ENCODE results near the gene CBX7. TPM values are rescaled to one million over a fixed set of nuclear protein-coding genes. Genes with fewer than 3 reads are reported as not detected.
A peak's percentile ranks its signal among the peaks of the same experiment; 100 is the strongest.

The CBX7 gene
- total RNA-seq, 4 donors from 2014 or later: 189 to 264 (median 206) TPM

- H3K9me3 ChIP-seq: peaks cover 0 to 10% (median 0%) of the 10 kb centered on the region in 4 donors
- no peak for DNase-seq (ENCODE audit: low spot score in 2 of 2)
- H3K4me3 ChIP-seq: no peak overlapping the region
- H3K27me3 ChIP-seq: no peaks in the 10 kb centered on the region
- TF ChIP-seq EP300 (IDR thresholded peaks at IDR 0.05) (no peak), CTCF (IDR thresholded peaks at IDR 0.05) (no peak), POLR2A (IDR thresholded peaks at IDR 0.05) (no peak)
- no peak overlapping the region for H3K27ac ChIP-seq
- H3K4me1 ChIP-seq: peaks cover 0 to 61% (median 10%) of the 10 kb centered on the region in 4 donors
- H3K36me3 ChIP-seq: no peaks in the 10 kb centered on the region
- 87 to 98% methylated on average over 8 of the region's 8 CpGs for WGBS, 2 donors
Measured at GRCh38 chr22:39181356-39181755, 28.9 kb upstream of the CBX7 start.

GRCh38 chr22:39179841-39180335 lies 27.4 kb upstream of the CBX7 start:
- Histone ChIP-seq H3K27me3 (no peaks in the 10 kb centered on the region), H3K4me1 (peaks cover under 1 to 63% (median 22%) of the 10 kb centered on the region in 4 donors), H3K27ac (peak overlapping the region in 2 of 4 donors; percentile 62 to 92), H3K36me3 (no peaks in the 10 kb centered on the region), H3K4me3 (no peak overlapping the region), H3K9me3 (peaks cover 0 to 10% (median 0%) of the 10 kb centered on the region in 4 donors)
- DNase-seq (ENCODE audit: low spot score in 2 of 2): no peak
- 68% methylated on average over 21 of the region's 21 CpGs for WGBS, 2 donors
- TF ChIP-seq POLR2A (IDR thresholded peaks at IDR 0.05) (no peak), CTCF (IDR thresholded peaks at IDR 0.05) (no peak), EP300 (IDR thresholded peaks at IDR 0.05) (no peak)

GRCh38 chr22:39179401-39179827 lies 26.9 kb upstream of the CBX7 start:
- DNase-seq (ENCODE audit: low spot score in 2 of 2): no peak

GRCh38 chr22:39178206-39179111 lies 26.0 kb upstream of the CBX7 start:
- Histone ChIP-seq H3K27ac (peak overlapping the region in 2 of 4 donors; percentile 92 to 95), H3K36me3 (no peaks in the 10 kb centered on the region), H3K27me3 (no peaks in the 10 kb centered on the region), H3K4me1 (peaks cover 3 to 64% (median 36%) of the 10 kb centered on the region in 4 donors), H3K4me3 (no peak overlapping the region), H3K9me3 (peaks cover 0 to 10% (median 0%) of the 10 kb centered on the region in 4 donors)
- WGBS, 2 donors: 86% methylated on average over 19 of the region's 19 CpGs
- TF ChIP-seq CTCF (IDR thresholded peaks at IDR 0.05): no peak
- no peak for TF ChIP-seq POLR2A (IDR thresholded peaks at IDR 0.05)
- TF ChIP-seq EP300 (IDR thresholded peaks at IDR 0.05): no peak
- DNase-seq (ENCODE audit: low spot score in 2 of 2): no peak

More at GRCh38 chr22:39179401-39179827, 26.9 kb upstream of the CBX7 start:
- WGBS, 2 donors: 56 to 71% methylated on average over 6 of the region's 6 CpGs
- TF ChIP-seq EP300 (IDR thresholded peaks at IDR 0.05) (no peak), POLR2A (IDR thresholded peaks at IDR 0.05) (no peak), CTCF (IDR thresholded peaks at IDR 0.05) (no peak)
- Histone ChIP-seq H3K4me3 (no peak overlapping the region), H3K27me3 (no peaks in the 10 kb centered on the region), H3K9me3 (peaks cover 0 to 10% (median 0%) of the 10 kb centered on the region in 4 donors), H3K36me3 (no peaks in the 10 kb centered on the region), H3K4me1 (peaks cover 3 to 63% (median 26%) of the 10 kb centered on the region in 4 donors), H3K27ac (peak overlapping the region in 2 of 4 donors; percentile 62 to 92)

GRCh38 chr22:39177791-39178190 lies 25.3 kb upstream of the CBX7 start:
- H3K27me3 ChIP-seq: no peaks in the 10 kb centered on the region
- peaks cover 3 to 71% (median 43%) of the 10 kb centered on the region in 4 donors for H3K4me1 ChIP-seq
- peak overlapping the region in 3 of 4 donors; percentile 85 to 95 (median 92) for H3K27ac ChIP-seq
- no peak overlapping the region for H3K4me3 ChIP-seq
- H3K36me3 ChIP-seq: no peaks in the 10 kb centered on the region
- no peak for DNase-seq (ENCODE audit: low spot score in 2 of 2)
- 83 to 84% methylated on average over 9 of the region's 9 CpGs for WGBS, 2 donors
- TF ChIP-seq EP300 (IDR thresholded peaks at IDR 0.05) (no peak), POLR2A (IDR thresholded peaks at IDR 0.05) (no peak), CTCF (IDR thresholded peaks at IDR 0.05) (no peak)
- H3K9me3 ChIP-seq: peaks cover 0 to 10% (median 0%) of the 10 kb centered on the region in 4 donors
